ENCODE data around the gene RNF141. TPM values are rescaled to one million over a fixed set of nuclear protein-coding genes. Genes with fewer than 3 reads are reported as not detected.

RNF141 gene
- total and polyA plus RNA-seq, 2 of the 13 experiments (the other 11 are each of a cell fraction or from before 2014, with no cell fraction given): 9.3 to 22.4 TPM

- in situ Hi-C loops (cut with HindIII; ENCODE audit: extremely low pct_ligation_motif_present, low pct_unique_long_range_greater_than_20kb): no loop called here
- TF ChIP-seq ZKSCAN8 (CRISPR knock-in tag; IDR thresholded peaks at IDR 0.05; ENCODE audit: borderline replicate concordance): no peak
- TF ChIP-seq YY1 (IDR thresholded peaks at IDR 0.05; ENCODE audit: insufficient read depth, insufficient replicate concordance, low read depth, low read length): no peak
- no peak for TF ChIP-seq SNRNP70 (IDR thresholded peaks at IDR 0.05; ENCODE audit: low read depth, low read length)
- TF ChIP-seq ZNF530 (CRISPR knock-in tag; IDR thresholded peaks at IDR 0.05; ENCODE audit: low read depth): no peak
- TF ChIP-seq PRDM10 (CRISPR knock-in tag; IDR thresholded peaks at IDR 0.05; ENCODE audit: low read depth): no peak
- no peak for TF ChIP-seq AFF4 (CRISPR knock-in tag; IDR thresholded peaks at IDR 0.05)
- no peak for TF ChIP-seq ZBED4 (CRISPR knock-in tag; IDR thresholded peaks at IDR 0.05; ENCODE audit: borderline replicate concordance)
- no peak for TF ChIP-seq ZNF3 (CRISPR knock-in tag; IDR thresholded peaks at IDR 0.05)
- no peak for TF ChIP-seq REPIN1 (CRISPR knock-in tag; IDR thresholded peaks at IDR 0.05; ENCODE audit: borderline replicate concordance, low read depth)
- no peak for TF ChIP-seq SYNCRIP (IDR thresholded peaks at IDR 0.05; ENCODE audit: insufficient read depth, low read depth, low read length)
- TF ChIP-seq ETV6 (CRISPR knock-in tag; conservative IDR thresholded peaks at IDR 0.05): no peak
- no peak for TF ChIP-seq ZBTB26 (CRISPR knock-in tag; IDR thresholded peaks at IDR 0.05; ENCODE audit: borderline replicate concordance)
These were observed 17.3 kb upstream of the RNF141 start for GRCh38 chr11:10558288-10558687.

More at GRCh38 chr11:10558288-10558687, 17.3 kb upstream of the RNF141 start:
- Histone ChIP-seq H3K9ac (ENCODE audit: insufficient read depth, low read depth, low read length) (no peak overlapping the region), H4K20me1 (ENCODE audit: insufficient read depth, low read length) (no peaks in the 10 kb centered on the region), H3K36me3 (replicated peaks in 1 of 2; ENCODE audit: control insufficient read depth in 1 of 2, insufficient read depth in 2 of 2, low read length in 2 of 2) (no peaks in the 10 kb centered on the region), H3K4me2 (ENCODE audit: low read depth, low read length) (no peak overlapping the region), H3K27me3 (ENCODE audit: control insufficient read depth in 1 of 2, insufficient read depth in 2 of 2, low read length in 2 of 2) (0 out of 5 replicates have a peak, but pooled peaks cover 0 to 6% of the 10 kb centered on the region in 2 experiments), H3K79me2 (ENCODE audit: insufficient read depth, low read length) (no peaks in the 10 kb centered on the region), H3K27ac (ENCODE audit: extremely low read length, insufficient read depth, low read length) (no peak overlapping the region), H3K4me3 (replicated peaks in 1 of 3; ENCODE audit: insufficient read depth in 1 of 3, low read depth in 2 of 3, low read length in 3 of 3) (no peak overlapping the region), H2AFZ (ENCODE audit: low read length) (no peak overlapping the region), H3K9me3 (ENCODE audit: low read length) (no peaks in the 10 kb centered on the region), H3K4me1 (ENCODE audit: insufficient read depth, low read length) (no peaks in the 10 kb centered on the region)
- ATAC-seq: peak; percentile 75
- no peak for DNase-seq (ENCODE audit: low spot score)
- BruUV-seq (replicated peaks): no TSS peak
- WGBS (ENCODE audit: low lambda C conversion rate): 12% methylated on average over 3 of the region's 3 CpGs
- no peak for FAIRE-seq
- ChIA-PET POLR2A (no interaction called here), CTCF (ENCODE audit: low intra/inter-chr PET ratio, low total read pairs) (no interaction called here)
- intact Hi-C loops (cut with micrococcal nuclease; ENCODE audit: unreplicated experiment): no loop called here
